Umbilical cord (tissue), 2 donors: ENCODE results near the gene EML4. TPM values are rescaled to one million over a fixed set of nuclear protein-coding genes. Genes with fewer than 3 reads are reported as not detected.
A peak's percentile ranks its signal among the peaks of the same experiment; 100 is the strongest.
"Not testable (repeated sequence)": the region's sequence is repeated elsewhere in the genome, so short reads cannot be mapped to it uniquely, and the experiment has no call there.

Experiments
- DNase-seq: peaks from one replicate; pipeline ENCODE4 v3.0.0-alpha.2; 2015; ENCODE audit warnings: low spot score
- total RNA-seq: library from RNA; depleted of rRNA; stranded (reverse); fragments of >200 nt; gene quantifications from one replicate; pipeline ENCODE4 v1.2.3, GENCODE V29; 2014; ENCODE audit warnings: low replicate concordance; ENCODE audit not compliant: insufficient read depth

Gene EML4
- 84.0 TPM for total RNA-seq

GRCh38 chr2:42169100-42169873 is at the start of gene EML4:
Gene EML4, plus strand, starts transcription at chr2:42169353. Its CDS starts 259 bp downstream, at chr2:42169612.
- DNase-seq = peak; percentile 89

- peak; percentile 33 for DNase-seq
These were observed 45.7 kb upstream of the EML4 start for GRCh38 chr2:42123426-42123825.

DNA sequence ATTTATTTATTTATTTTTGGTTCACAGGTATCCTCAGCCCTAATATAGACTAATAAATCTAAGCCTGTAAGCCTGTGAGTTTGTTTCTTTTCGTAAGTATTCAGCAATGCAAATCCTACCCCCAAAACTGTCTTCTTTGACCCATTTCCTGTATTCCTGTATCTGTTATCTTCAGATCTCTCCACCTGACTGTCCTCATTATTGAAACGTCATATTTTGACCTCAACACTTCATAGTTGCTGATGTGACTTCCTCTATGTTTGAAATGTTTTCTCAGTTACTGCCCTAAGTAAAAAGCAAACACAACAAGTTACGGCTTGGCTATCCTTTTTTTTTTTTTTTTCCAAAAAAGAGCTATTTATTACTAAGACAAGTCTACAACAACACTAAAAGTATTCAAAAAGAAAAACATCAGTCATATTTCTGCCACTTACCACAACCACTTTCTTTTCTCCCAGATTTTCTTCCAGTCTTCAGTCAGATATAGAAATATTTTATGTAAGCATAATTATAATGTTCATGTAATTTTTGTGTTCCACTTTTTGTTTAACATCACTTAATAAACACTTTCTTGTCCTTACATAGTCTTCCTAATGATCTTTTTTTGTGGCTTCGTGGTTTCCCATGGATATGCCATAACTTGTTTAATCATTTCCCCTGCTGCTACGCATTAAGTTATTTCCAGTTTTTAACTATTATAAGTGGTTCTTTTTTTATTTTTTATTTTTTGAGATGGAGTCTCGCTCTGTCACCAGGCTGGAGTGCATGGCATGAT is 45.0 kb upstream of the EML4 start:
- DNase-seq = no peak

DNA sequence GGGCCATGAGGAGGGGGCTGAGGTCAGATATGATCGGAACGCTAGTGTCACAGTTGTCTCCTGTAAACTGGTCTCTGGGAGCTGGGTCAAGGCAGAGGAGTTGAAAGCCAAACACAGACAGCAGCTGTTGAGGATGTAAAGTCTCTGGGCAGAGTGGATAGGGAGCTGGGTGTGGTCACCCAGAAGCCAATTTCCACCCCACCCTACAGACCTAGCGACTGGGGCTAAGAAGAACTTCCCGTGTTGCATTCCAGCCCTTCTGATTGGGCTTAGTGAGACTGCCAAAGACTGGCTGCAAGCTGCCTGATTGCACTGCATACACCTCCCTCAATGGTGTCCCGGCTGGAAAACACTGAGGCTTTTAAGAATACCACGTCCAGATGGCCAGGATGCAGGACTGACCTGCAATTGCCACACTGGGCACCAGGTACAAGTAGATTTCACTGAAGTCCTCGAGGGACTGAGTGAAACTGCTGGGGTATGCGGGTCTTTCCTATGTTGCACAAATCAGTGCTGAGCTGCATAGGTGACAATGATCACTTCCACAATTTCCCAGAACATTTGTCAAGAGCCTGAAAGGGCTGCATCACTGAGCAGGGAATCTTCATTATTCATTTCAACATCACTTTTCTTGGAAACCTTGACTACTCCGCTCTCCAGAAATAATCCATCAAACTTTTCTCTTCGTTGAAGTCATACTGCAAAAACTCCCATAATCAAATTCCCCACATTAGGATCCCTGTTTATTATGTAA is 43.1 kb upstream of the EML4 start:
- DNase-seq = peak; percentile 84

GRCh38 chr2:42126873-42127272 is 42.3 kb upstream of the EML4 start:
- not testable (repeated sequence) for DNase-seq

DNA sequence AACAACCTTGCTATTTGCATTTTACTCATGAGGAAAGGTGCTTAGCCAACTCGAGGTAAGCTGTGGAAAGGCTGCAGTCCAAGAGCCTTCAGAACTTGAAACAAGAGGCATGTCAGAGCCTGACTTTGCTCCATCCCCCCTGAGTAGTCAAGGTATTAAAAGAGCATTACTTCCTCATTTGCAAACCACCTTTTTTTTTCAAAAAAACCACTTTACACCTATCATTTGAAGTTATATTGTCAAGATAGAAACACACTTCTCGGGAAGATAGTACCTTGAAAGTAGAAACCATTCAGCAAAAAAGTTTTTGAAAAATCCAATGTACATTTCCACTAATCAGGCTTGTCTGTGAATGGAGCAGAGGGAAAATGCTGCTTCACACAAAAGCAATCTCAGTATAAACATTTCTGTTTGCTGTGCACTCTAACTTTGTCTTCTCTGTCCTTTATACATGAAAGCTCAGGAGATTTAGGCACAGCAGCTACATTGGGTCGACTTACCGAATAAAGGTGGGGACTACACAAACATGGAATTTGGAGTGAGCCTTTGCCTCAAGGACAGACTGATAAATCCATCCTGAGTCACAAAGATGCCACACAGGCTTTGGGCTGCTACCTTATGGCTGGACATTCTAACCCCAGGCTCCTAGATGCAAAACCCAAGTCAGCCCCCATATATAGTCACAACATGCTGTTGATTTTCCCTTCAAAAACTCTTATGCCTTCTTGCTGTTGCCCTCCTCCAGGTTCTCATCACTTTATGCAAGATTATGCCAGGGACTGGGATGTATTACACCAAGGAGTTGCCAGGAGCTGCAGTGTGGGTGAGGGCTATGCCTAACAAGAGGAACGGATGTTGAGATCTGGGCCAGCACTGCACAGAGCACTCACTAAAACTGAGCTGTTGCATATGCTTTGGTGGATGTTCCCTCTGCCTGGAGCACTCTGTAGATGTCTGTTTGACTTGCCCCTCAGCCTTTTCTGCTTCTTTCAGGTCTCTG is 41.4 kb upstream of the EML4 start:
- no peak for DNase-seq

DNA sequence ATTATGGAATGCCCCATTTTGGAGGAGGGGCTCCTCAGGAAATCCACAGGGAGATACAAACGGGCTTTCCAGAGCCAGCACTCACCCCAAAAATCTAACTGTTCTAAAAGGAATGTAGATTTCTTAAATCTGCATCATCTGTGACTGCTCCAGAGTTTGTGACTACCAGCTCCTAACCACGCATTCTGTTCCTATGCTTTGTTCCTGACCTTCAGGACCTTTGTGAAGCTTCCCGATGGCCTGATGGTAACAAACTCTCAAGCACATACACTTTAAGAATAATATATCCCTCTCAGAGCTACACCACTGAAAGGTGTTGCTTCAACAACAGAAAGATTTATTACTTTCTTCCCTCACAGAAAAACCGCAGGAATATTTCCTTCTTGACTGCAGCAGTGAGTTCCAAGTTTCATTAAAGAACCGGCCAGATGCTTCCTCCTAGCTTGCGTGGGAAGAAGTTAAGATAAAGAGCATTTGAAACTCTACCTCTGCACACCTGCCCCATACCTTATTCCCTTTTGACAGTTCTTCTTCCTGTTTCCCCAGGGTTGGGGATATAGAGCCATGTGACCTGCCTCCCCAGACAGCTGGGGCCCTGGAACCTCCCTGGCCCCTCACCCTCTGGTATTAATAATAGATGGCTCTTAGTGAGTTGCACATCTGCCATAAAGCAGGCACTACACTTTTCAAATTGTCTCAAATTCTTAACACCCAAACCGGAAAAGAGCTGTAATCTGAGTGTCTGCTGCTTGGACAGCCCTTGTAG is 40.2 kb upstream of the EML4 start:
- peak; percentile 59 for DNase-seq

- no peak for DNase-seq
These were observed 39.7 kb upstream of the EML4 start for GRCh38 chr2:42129487-42129852.

DNA sequence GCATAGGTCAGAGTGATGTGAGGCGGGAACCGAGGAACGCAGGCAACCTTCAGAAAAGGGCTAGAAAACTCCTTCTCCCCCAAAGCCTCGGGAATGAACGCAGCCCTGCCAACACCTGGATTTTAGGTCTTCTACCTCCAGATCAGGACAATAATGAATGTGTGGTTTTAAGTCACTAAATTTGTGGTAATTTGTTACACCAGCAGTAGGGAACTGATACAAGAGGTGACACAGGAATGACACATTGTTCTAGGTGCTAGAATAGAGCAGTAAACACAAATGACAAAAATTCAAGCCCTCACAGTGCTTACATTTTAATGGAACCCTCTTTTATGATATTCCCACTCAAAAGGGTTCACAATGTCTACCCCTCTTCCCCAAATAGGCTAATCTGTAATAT is 39.2 kb upstream of the EML4 start:
- DNase-seq = no peak

- not testable (repeated sequence) for DNase-seq
These were observed 38.3 kb upstream of the EML4 start for GRCh38 chr2:42130858-42131257.

GRCh38 chr2:42132191-42132965 is 36.8 kb upstream of the EML4 start:
- DNase-seq = peak; percentile 73

GRCh38 chr2:42132966-42133641 is 36.0 kb upstream of the EML4 start:
- DNase-seq = peak; percentile 96

DNA sequence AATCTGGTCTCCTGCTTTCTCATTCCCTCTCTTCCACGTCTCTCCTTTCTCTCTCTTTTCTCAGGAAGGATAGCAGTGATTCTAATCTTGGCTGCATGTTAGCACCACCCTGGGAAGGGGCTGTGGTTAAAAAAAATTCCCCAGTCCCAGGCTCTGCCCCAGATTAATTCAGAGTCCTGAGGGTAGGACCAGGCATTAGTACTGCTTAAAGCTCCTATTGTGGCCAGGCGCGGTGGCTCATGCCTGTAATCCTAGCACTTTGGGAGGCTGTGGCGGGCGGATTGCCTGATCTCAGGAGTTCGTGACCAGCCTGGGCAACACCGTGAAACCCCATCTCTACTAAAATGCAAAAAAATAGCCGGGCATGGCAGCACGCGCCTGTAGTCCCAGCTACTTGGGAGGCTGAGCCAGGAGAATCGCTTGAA is 35.4 kb upstream of the EML4 start:
- no peak for DNase-seq

GRCh38 chr2:42134401-42134932 is 34.7 kb upstream of the EML4 start:
- not testable (repeated sequence) for DNase-seq

GRCh38 chr2:42135381-42136312 is 33.5 kb upstream of the EML4 start:
- no peak for DNase-seq

DNA sequence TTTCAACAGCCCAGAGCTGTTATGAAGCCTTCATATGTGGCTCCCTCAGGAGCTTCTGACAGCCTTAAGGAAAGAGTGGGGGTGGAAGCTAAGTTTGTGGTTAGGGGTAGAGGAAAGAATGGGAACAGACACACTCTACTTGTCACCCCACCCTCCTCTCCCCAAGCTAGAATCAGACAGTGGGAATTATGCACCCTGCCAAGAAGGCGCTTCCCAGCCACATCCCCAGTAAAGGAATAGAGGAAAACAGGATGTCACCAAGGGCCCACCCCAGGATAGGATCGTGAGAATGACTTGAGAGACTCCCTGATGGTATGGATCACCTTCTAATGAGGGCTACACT is 32.4 kb upstream of the EML4 start:
- DNase-seq = no peak

- no peak for DNase-seq
These were observed 31.9 kb upstream of the EML4 start for GRCh38 chr2:42137125-42137841.
